ENCODE data around the gene NIN. TPM values are rescaled to one million over a fixed set of nuclear protein-coding genes. Genes with fewer than 3 reads are reported as not detected.

The NIN gene
- total and polyA plus RNA-seq, 4 donors = 1.7 to 11.1 (median 4.0) TPM

- no peak overlapping the region for H3K4me3 ChIP-seq (ENCODE audit: low read depth in 1 of 3, low read length in 3 of 3)
- DNase-seq (ENCODE audit: low spot score) = no peak
- no peak for TF ChIP-seq GABPA (IDR thresholded peaks at IDR 0.05 in 1 of 2, conservative IDR thresholded peaks at IDR 0.05 in 1 of 2)
- no peak for TF ChIP-seq ATF3 (IDR thresholded peaks at IDR 0.05)
- no peak for TF ChIP-seq REST (IDR thresholded peaks at IDR 0.05)
- TF ChIP-seq EGR1 (IDR thresholded peaks at IDR 0.05; ENCODE audit: low read depth in 2 of 2) = no peak
- no peak for TF ChIP-seq HNF4A (conservative IDR thresholded peaks at IDR 0.05)
- no peak for TF ChIP-seq FOXA1 (IDR thresholded peaks at IDR 0.05)
- no peak for TF ChIP-seq FOXA2 (IDR thresholded peaks at IDR 0.05)
- TF ChIP-seq SP1 (IDR thresholded peaks at IDR 0.05) = no peak
- no peak for TF ChIP-seq RXRA (IDR thresholded peaks at IDR 0.05)
- TF ChIP-seq TAF1 (conservative IDR thresholded peaks at IDR 0.05) = no peak
- TF ChIP-seq HNF4G (IDR thresholded peaks at IDR 0.05) = no peak
- TF ChIP-seq RAD21 (IDR thresholded peaks at IDR 0.05) = no peak
- H3K36me3 ChIP-seq (ENCODE audit: control insufficient read depth in 4 of 4, insufficient read depth in 3 of 4, low read depth in 1 of 4, low read length in 3 of 4) = peaks cover 0 to 5% (median 0%) of the 10 kb centered on the region in 4 donors
- no peak overlapping the region for H3K9ac ChIP-seq (ENCODE audit: low read depth in 1 of 2, low read length in 2 of 2)
- WGBS = 96% methylated on average over 3 of the region's 3 CpGs
- no peak overlapping the region for H3K27ac ChIP-seq (ENCODE audit: low read depth in 1 of 2, low read length in 2 of 2)
- no peaks in the 10 kb centered on the region for H3K27me3 ChIP-seq (ENCODE audit: control insufficient read depth in 4 of 4, insufficient read depth in 4 of 4, low read length in 3 of 4)
- H3K4me1 ChIP-seq (ENCODE audit: control insufficient read depth in 4 of 4, insufficient read depth in 4 of 4, low read length in 3 of 4) = no peaks in the 10 kb centered on the region
- H3K9me3 ChIP-seq (ENCODE audit: control insufficient read depth in 4 of 4, low read length in 3 of 4) = no peaks in the 10 kb centered on the region
Observed at GRCh38 chr14:50795909-50796308, 35.1 kb downstream of the NIN start.

- no peaks in the 10 kb centered on the region for H3K4me1 ChIP-seq (ENCODE audit: control insufficient read depth in 4 of 4, insufficient read depth in 4 of 4, low read length in 3 of 4)
- no peaks in the 10 kb centered on the region for H3K9me3 ChIP-seq (ENCODE audit: control insufficient read depth in 4 of 4, low read length in 3 of 4)
- DNase-seq (ENCODE audit: low spot score) = no peak
- 90% methylated on average over 7 of the region's 7 CpGs for WGBS
- H3K27ac ChIP-seq (ENCODE audit: low read depth in 1 of 2, low read length in 2 of 2) = no peak overlapping the region
- TF ChIP-seq ATF3 (IDR thresholded peaks at IDR 0.05) (no peak), FOXA2 (IDR thresholded peaks at IDR 0.05) (no peak), YY1 (IDR thresholded peaks at IDR 0.05) (no peak), RXRA (IDR thresholded peaks at IDR 0.05) (no peak), CTCF (IDR thresholded peaks at IDR 0.05; ENCODE audit: low read depth, low read length, missing input control) (no peak), NR2F2 (IDR thresholded peaks at IDR 0.05) (no peak), RAD21 (IDR thresholded peaks at IDR 0.05) (no peak), REST (IDR thresholded peaks at IDR 0.05) (no peak), FOXA1 (IDR thresholded peaks at IDR 0.05) (no peak), ZBTB33 (IDR thresholded peaks at IDR 0.05) (no peak), HNF4G (IDR thresholded peaks at IDR 0.05) (no peak), HNF4A (conservative IDR thresholded peaks at IDR 0.05) (no peak), TAF1 (conservative IDR thresholded peaks at IDR 0.05) (no peak), MAX (IDR thresholded peaks at IDR 0.05) (no peak), GABPA (IDR thresholded peaks at IDR 0.05 in 1 of 2, conservative IDR thresholded peaks at IDR 0.05 in 1 of 2) (no peak), JUND (IDR thresholded peaks at IDR 0.05) (no peak), SP1 (IDR thresholded peaks at IDR 0.05) (no peak)
- H3K4me3 ChIP-seq (ENCODE audit: low read depth in 1 of 3, low read length in 3 of 3) = no peak overlapping the region
- peaks cover 0 to 5% (median 0%) of the 10 kb centered on the region in 4 donors for H3K36me3 ChIP-seq (ENCODE audit: control insufficient read depth in 4 of 4, insufficient read depth in 3 of 4, low read depth in 1 of 4, low read length in 3 of 4)
- no peaks in the 10 kb centered on the region for H3K27me3 ChIP-seq (ENCODE audit: control insufficient read depth in 4 of 4, insufficient read depth in 4 of 4, low read length in 3 of 4)
- H3K9ac ChIP-seq (ENCODE audit: low read depth in 1 of 2, low read length in 2 of 2) = no peak overlapping the region
Observed at GRCh38 chr14:50795142-50795541, 35.8 kb downstream of the NIN start.

Measured in liver (tissue), 9 donors.